Activated CD8-positive, alpha-beta T cell treated with anti-CD3 and anti-CD28 coated beads for 36 hours (primary cell): ENCODE results near the gene TMEM208. TPM values are rescaled to one million over a fixed set of nuclear protein-coding genes. Genes with fewer than 3 reads are reported as not detected.

ENCODE experiments used
- ATAC-seq: fragments of 200-7000 bp; cut with Tn5 transposase; one replicate; pipeline ENCODE4 v1.10.0; 2021; ENCODE audit warnings: mild to moderate bottlenecking, moderate library complexity
- CTCF ChIA-PET: fragments of 350-600 bp; sonication (Branson Sonifier 250); formaldehyde crosslinking; loops from one replicate; lab custom pipeline; 2021; ENCODE audit warnings: antibody characterized with exemption; lab: Charles Lee
- POLR2A ChIA-PET: fragments of 350-600 bp; sonication (Branson Sonifier 250); formaldehyde crosslinking; loops from one replicate; lab custom pipeline; 2021; ENCODE audit warnings: antibody characterized with exemption; lab: Charles Lee
- DNase-seq: peaks from one replicate; pipeline ENCODE4 v3.0.0-alpha.2; 2020
- H3K27ac Mint-ChIP-seq: one replicate; pipeline ENCODE4 v1.8.0; 2021; ENCODE audit warnings: mild to moderate bottlenecking, mixed read lengths
- H3K27me3 Mint-ChIP-seq: one replicate; pipeline ENCODE4 v1.8.0; 2021; ENCODE audit warnings: mixed read lengths
- H3K36me3 Mint-ChIP-seq: one replicate; pipeline ENCODE4 v1.8.0; 2021; ENCODE audit warnings: low read depth, mixed read lengths
- H3K4me1 Mint-ChIP-seq: one replicate; pipeline ENCODE4 v1.8.0; 2021; ENCODE audit warnings: low read depth, mixed read lengths
- H3K4me3 Mint-ChIP-seq: one replicate; pipeline ENCODE4 v1.8.0; 2021; ENCODE audit warnings: mild to moderate bottlenecking, moderate library complexity, mixed read lengths
- H3K9me3 Mint-ChIP-seq: one replicate; pipeline ENCODE4 v1.8.0; 2021; ENCODE audit warnings: mixed read lengths
- intact Hi-C: fragments of 100-400 bp; cut with micrococcal nuclease; formaldehyde crosslinking; loops from one replicate; pipeline ENCODE4 v1.10.0; 2022
- total RNA-seq, 2 experiments: library from RNA; stranded (reverse); gene quantifications; one replicate each; pipeline ENCODE4 v1.2.3, GENCODE V29; 2021
- TF ChIP-seq, protein P1 (sequence below): fragments of 200-600 bp; IDR thresholded peaks from one replicate; pipeline ENCODE4 v1.8.0; 2022; ENCODE audit warnings: antibody characterized with exemption, mild to moderate bottlenecking

Gene TMEM208
- total RNA-seq, 2 experiments from 2014 or later: 25.7 to 30.7 TPM

DNA sequence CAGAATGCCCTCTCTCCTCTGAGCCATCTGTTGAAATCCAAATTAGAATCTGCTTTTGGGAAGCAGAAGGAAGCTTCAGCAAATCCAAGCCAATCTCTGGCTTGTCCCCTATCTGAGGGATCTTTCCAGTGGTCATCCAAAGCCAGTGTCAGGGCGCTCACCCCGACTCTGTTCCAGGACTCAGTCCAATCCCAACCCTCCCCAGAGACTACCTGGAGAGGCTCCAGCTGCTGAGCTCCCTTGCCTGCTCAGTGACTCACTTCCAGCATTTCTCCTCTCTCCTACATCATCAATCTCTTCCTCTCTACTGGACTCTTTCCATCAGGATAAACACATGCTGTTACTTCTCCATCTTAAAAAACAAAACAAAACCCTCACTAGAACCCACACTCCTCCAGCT lies 45.6 kb upstream of the TMEM208 start:
- TF ChIP-seq, protein P1, sequence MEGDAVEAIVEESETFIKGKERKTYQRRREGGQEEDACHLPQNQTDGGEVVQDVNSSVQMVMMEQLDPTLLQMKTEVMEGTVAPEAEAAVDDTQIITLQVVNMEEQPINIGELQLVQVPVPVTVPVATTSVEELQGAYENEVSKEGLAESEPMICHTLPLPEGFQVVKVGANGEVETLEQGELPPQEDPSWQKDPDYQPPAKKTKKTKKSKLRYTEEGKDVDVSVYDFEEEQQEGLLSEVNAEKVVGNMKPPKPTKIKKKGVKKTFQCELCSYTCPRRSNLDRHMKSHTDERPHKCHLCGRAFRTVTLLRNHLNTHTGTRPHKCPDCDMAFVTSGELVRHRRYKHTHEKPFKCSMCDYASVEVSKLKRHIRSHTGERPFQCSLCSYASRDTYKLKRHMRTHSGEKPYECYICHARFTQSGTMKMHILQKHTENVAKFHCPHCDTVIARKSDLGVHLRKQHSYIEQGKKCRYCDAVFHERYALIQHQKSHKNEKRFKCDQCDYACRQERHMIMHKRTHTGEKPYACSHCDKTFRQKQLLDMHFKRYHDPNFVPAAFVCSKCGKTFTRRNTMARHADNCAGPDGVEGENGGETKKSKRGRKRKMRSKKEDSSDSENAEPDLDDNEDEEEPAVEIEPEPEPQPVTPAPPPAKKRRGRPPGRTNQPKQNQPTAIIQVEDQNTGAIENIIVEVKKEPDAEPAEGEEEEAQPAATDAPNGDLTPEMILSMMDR: no peak
- ChIA-PET CTCF (interaction anchor here (1.0 to 7.1 kb wide), 3 partner anchors 12 to 165 kb away, joined by 6 to 71 read pairs (median 36); partner anchors contain the start of gene NOL3), POLR2A (no interaction called here)
- peaks cover 38% of the 10 kb centered on the region for H3K27me3 Mint-ChIP-seq
- DNase-seq (no peak), ATAC-seq (no peak)
- peaks cover 30% of the 10 kb centered on the region for H3K4me1 Mint-ChIP-seq
- intact Hi-C loops: loop anchor here (10.0 kb wide), 1 partner anchor 207 kb away; no protein-coding TSS in a partner anchor
- H3K27ac Mint-ChIP-seq: no peak overlapping the region
- H3K4me3 Mint-ChIP-seq: no peak overlapping the region
- no peaks in the 10 kb centered on the region for H3K9me3 Mint-ChIP-seq
- peaks cover 5% of the 10 kb centered on the region for H3K36me3 Mint-ChIP-seq

DNA sequence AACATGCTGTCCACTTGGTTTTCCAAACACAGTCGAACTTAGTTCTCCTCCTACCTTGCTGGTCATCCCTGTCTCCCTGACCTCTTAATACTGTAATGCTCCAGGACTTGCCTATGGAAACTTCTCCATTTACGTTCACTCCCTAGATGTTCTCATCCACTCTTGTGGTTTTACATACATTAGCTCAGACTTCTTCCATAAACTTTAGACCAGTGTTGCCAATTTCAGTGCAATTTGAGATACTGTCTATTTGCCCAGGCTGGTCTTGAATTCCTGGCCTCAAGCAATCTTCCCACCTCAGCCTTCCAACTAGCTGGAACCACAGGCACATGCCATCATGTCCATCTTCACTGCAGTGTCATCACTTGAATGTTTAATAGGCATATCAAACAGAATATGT lies 44.6 kb upstream of the TMEM208 start:
- ATAC-seq (no peak), DNase-seq (no peak)
- intact Hi-C loops: loop anchor here (10.0 kb wide), 1 partner anchor 207 kb away; no protein-coding TSS in a partner anchor
- H3K4me1 Mint-ChIP-seq: peaks cover 26% of the 10 kb centered on the region
- ChIA-PET POLR2A (interaction anchor here (1.1 to 2.0 kb wide), 2 partner anchors 7 to 24 kb away, joined by 4 to 13 read pairs; no protein-coding TSS in a partner anchor), CTCF (interaction anchor here (1.1 to 7.1 kb wide), 6 partner anchors 13 to 217 kb away, joined by 3 to 71 read pairs (median 8); partner anchors contain the start of gene NOL3)
- TF ChIP-seq, protein P1: no peak
- H3K27me3 Mint-ChIP-seq: peaks cover 31% of the 10 kb centered on the region
- peaks cover 5% of the 10 kb centered on the region for H3K36me3 Mint-ChIP-seq
- no peak overlapping the region for H3K27ac Mint-ChIP-seq
- no peak overlapping the region for H3K4me3 Mint-ChIP-seq
- H3K9me3 Mint-ChIP-seq: no peaks in the 10 kb centered on the region

DNA sequence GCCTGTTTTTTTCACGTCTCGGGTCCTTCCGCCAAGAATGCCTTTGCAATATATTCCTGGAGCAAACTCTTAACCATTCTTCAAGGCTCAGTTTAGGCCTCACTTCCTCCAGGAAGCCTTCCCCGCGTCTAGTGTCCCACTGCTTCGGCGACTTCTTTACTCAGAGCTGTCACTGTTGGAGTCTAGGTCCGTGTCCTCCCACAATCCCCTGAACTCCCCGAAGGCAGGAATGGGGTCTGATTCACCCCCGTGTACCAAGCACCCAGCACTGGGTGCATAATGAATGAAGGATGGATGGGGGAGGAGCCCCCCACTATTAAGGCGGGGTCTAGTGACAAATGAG lies 43.7 kb upstream of the TMEM208 start:
- peaks cover 20% of the 10 kb centered on the region for H3K4me1 Mint-ChIP-seq
- TF ChIP-seq, protein P1: no peak
- H3K9me3 Mint-ChIP-seq: no peaks in the 10 kb centered on the region
- H3K27ac Mint-ChIP-seq: no peak overlapping the region
- intact Hi-C loops: loop anchor here (10.0 kb wide), 1 partner anchor 208 kb away; no protein-coding TSS in a partner anchor
- DNase-seq: no peak
- ChIA-PET POLR2A (interaction anchor here (1.0 to 2.0 kb wide), 3 partner anchors 8 to 58 kb away, joined by 3 to 13 read pairs (median 4); no protein-coding TSS in a partner anchor), CTCF (interaction anchor here (1.5 to 7.1 kb wide), 5 partner anchors 14 to 206 kb away, joined by 7 to 71 read pairs (median 10); partner anchors contain the start of gene NOL3)
- peaks cover 24% of the 10 kb centered on the region for H3K27me3 Mint-ChIP-seq
- no peak overlapping the region for H3K4me3 Mint-ChIP-seq
- peaks cover 5% of the 10 kb centered on the region for H3K36me3 Mint-ChIP-seq
- ATAC-seq: no peak

DNA sequence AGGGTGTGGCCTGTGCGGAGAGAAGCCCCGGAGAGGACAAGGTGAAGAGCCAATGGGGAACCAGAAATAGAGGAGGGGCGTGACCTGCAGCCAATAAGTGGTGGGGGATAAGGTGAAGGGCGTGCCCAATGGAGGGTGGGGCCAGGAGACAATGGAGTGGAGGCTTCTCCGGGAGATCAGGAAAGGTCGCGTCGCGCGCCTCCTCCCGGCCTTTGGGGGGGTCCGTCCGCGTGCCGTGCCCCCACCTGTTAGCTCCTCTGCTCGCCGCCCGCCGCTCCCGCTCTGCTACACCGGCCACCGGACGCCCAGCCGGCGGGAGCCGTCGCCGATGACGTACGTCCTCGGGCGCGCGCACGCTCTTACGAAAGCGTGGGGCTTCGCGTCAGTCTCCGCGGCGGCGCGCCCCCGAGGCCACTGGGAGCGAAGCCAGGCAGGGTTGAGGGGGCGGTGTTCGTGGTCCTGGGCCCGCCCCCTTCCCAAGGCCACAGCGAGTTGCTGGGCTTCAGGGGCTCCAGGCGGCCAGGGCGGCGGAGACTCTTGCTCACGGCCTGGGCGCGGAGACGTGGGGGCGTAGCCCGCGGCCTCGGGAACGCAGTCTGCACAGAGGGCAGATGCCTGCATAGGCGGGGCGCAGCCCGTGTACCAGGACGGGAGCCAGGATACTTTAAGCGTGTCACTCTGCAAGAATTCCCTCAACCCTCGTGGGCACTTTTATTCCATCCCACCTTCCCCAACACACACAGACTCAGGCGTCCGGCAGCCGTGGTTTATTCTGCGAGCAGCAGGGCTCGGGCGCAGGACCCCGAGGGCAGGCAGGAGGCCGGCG lies 43.1 kb upstream of the TMEM208 start, which contains the start of gene MATCAP1:
Gene MATCAP1 (minus strand): TSS at position 337 of the 826 bp plus-strand sequence. CDS start 3,353 bp downstream, outside the sequence.
- DNase-seq: peak; percentile 97
- CTCF ChIA-PET: interaction anchor here (0.9 to 7.1 kb wide), 14 partner anchors 9 to 231 kb away, joined by 3 to 71 read pairs (median 11); partner anchors contain the start of genes FBXL8, NOL3, TMEM208 and TRADD
- peak; percentile 97 for ATAC-seq
- Mint-ChIP-seq H3K4me1 (peaks cover 16% of the 10 kb centered on the region), H3K9me3 (no peaks in the 10 kb centered on the region), H3K27ac (no peak within 1 kb of the TSS), H3K4me3 (peak within 1 kb of the TSS; percentile 66), H3K36me3 (peaks cover 3% of the 10 kb centered on the region), H3K27me3 (peaks cover 20% of the 10 kb centered on the region)
- intact Hi-C loops: loop anchor here (10.0 kb wide), 1 partner anchor 209 kb away; no protein-coding TSS in a partner anchor
- POLR2A ChIA-PET: interaction anchor here (1.0 to 2.0 kb wide), 3 partner anchors 9 to 74 kb away, joined by 3 to 13 read pairs (median 4); partner anchors contain the start of gene PHAF1
- TF ChIP-seq, protein P1: no peak
